ENCODE results near the gene APOA5.
"Not testable (repeated sequence)": the region's sequence is repeated elsewhere in the genome, so short reads cannot be mapped to it uniquely, and the experiment has no call there.

Gene APOA5

DNA sequence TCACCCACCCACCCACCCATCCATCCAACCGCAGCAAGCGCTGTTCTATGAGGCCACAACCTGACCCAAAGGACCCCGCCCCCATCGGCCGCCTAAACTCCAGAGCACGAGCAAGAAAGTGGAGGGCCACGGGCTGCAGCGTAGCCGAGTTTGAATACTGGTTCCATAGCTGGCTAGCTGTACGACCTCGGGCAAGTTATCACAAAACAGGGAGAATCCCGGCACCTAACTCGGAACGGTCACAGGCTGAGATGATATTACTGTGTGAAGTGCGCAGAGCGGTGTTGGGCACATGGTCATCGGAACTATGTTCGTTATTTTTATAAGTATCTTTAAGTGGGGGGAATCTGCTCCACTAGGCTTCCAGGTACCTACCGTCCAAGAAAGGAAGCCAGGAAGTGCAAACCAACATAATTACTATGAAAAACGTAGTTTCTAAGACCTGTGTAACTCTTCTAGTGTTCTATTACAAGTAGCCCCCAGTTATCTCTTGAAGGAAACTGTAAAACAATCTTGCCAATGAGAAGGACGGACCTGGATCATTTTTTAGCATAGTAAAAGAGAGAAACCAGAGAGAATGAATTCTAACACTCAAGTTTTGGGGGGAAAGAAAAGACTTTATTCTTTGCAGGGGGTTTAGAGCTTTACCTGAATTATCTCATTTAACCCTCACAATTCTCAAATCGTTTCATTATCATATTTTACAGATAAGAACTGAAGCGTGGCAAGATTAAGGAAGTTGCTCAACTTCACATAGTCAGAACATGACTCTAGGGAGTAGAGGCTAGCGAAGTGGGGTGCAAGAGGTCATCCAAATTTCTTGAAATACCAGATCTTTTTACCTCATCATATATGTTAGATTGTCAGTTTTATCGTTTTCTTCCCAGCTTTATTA is 18.2 kb downstream of the APOA5 start:
- no peak for DNase-seq (ENCODE audit: low spot score)

DNA sequence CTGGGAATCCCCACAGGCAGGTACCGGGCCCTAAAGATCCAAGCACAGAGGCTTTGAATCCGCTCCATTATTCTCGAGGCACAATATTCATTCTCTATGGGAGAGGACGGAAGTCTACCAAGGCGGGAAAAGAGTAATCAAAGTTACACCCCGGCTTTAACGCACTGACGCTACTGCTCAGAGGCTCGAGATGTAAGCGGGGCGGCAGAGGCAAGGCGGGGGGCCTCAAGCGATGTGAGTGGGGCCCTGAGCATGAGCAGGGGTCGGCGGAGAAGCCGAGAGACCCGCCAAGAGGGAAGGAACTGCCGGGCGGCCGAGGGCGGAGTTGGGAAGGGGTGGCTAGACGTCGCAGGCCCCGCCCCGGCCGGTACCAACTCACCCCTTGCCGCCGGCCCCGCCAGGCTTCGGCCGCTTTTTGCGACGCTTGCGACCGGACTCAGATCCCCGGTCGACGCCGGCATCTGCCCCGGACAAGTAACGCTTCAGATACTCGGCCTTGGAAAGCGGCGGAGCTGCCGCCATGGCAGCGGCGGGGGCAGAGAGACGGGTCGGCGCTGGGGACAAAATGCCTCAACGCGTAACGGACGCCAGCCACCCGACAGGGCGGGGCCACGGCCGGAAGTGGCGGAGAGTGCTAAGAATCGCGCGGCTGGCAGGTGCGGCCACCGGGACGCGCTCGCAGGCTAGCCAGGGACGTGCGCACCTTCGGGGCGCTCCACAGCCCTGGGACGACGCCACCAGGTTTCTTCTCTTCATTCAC is 19.1 kb downstream of the APOA5 start, which contains the start of gene BUD13:
TSS of gene BUD13 (minus strand) at position 545 of the 760 bp plus-strand sequence. CDS start at position 522, 23 bp downstream.
- DNase-seq (ENCODE audit: low spot score) = peak; percentile 84

DNA sequence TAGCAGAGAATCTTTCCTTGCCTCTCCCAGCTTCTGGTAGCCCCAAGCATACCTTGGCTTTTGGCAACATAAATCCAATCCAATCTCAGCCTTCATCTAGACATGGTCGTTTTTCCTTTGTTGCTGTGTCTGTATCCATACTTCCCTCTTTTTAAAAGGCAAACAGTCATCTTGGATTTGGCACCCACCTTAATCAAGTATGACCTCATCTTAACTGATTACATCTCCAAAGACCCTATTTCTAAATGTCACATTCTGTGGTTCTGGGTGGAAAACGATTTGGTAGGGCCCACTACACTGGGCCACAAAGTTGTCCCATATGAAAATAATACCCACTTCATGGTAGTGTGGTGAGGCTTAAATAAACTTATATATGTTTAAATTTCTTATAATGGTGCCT is 19.7 kb downstream of the APOA5 start:
- no peak for DNase-seq (ENCODE audit: low spot score)

DNA sequence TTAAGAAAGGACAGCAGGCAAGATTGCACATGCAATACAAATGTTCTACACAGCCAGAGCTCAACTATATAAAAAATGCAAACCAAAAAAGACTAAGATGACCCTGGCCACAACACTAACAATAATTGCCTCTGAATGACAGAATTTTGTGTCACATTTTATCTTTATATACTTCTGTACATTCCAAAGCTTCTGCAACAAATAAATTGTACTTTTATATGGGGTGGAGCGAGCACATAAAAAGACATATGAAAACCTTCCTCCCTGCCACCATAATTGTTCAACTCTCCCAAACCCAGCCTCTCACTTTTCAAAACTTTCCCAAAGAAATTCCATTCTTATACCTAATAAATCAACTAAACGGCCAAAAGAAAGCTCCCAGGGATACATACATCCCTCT is 29.5 kb downstream of the APOA5 start:
- DNase-seq (ENCODE audit: low spot score) = no peak

DNA sequence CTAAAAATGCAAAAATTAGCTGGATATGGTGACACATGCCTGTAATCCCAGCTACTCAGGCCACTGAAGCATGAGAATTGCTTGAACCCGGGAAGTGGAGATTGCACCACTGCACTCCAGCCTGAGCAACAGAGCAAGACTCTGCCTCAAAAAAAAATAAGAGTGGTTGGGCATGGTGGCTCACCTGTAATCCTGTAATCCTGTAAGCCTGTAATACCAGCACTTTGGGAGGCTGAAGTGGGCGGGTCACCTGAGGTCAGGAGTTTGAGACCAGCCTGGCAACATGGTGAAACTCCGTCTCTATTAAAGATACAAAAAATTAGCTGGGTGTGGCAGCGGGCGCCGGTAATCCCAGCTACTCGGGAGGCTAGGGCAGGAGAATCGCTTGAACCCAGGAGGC is 35.6 kb downstream of the APOA5 start:
- not testable (repeated sequence) for DNase-seq (ENCODE audit: low spot score)

DNA sequence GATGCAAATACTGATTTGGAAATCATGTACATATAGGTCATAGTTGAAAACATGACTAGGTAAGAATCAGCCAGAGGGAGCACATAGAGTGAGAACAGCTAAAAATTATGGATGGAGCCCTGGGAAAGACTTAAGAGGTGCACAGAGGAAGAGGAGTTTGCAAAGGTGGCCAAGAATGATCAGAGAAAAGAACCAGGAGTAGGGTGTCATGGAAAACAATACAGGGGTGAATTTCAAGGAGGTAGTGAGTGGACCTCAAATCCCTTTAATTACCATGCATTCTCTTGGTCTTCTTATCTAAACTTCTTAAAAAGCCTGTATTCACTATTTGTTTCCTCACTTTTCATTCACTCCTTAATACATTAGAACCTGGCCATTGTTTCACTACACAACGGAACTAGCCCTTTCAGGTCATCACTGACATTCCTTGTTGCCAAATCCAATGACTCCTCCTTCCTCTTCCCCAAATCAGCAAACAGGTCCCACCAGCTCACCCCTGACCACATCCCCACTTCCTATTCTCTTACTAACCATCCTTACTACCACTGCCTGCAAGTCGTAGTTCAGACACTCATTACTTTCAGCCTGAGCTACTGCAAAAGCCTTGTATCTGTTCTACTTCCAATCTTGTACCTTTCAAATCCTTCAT is 41.5 kb downstream of the APOA5 start:
- no peak for DNase-seq (ENCODE audit: low spot score)

DNA sequence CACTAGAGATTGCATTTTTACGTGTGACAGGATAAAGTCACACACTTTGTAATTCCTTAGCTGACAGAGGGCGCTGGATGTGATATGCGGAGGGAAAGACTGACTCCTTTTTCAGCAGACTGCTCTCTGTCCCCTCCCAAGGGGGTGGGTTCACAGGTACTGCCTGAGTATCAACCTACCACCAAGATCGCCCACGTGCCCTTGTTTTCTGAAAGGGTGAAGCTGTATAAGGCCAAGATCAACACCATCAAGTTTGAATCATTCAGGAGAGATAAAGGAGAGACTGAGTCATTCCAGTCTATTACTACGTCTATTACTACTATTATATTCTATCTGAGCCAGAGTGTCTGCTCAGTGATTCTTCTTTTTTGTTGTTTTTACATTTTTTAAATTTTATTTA is 49.6 kb downstream of the APOA5 start:
- no peak for DNase-seq (ENCODE audit: low spot score)

DNA sequence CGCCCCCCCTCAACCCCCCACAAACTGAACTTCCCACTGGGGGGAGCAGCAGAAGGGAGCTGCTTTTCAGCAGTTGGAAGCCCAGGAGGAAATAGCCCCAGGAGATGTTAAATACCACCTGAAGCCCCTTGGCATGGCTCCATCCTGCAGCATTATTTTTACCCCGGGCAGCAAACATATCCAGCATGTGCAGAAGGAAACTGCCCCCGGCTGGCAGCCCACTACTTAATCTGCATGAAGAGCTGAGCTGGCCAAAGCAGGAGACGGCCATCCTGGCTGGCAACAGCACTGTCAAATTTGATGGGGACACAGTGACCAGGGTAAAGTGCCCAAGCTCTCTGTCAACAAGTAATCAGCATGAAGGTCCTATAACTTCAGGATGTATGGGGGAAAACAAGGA is 50.9 kb downstream of the APOA5 start:
- no peak for DNase-seq (ENCODE audit: low spot score)

All from globus pallidus (tissue), 1 donor.